Amniotic epithelial cell (primary cell): Measurements from ENCODE around the gene TBC1D7.

Source experiments
- DNase-seq: peaks from one replicate; pipeline ENCODE4 v3.0.0-alpha.2; 2010; ENCODE audit warnings: low read depth

Gene TBC1D7

DNA sequence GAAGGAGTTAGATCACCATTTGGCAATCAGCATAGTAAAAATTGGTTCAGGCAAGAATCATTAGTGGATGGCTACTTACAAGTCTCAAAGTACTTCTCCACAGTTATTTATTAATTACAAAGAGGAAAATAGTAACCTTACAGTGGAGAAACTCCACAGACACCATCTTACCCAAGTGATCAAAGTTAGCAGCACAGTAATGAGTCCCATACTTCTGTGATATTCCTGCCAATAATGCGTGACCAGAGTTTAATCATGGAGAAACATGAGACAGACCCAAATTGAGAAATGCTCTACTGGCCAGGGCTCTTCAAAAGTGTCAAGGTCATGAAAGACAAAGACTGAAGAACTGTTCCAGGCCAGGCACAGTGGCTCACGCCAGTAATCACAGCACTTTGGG lies 9.5 kb downstream of the TBC1D7 start:
- DNase-seq = no peak

DNA sequence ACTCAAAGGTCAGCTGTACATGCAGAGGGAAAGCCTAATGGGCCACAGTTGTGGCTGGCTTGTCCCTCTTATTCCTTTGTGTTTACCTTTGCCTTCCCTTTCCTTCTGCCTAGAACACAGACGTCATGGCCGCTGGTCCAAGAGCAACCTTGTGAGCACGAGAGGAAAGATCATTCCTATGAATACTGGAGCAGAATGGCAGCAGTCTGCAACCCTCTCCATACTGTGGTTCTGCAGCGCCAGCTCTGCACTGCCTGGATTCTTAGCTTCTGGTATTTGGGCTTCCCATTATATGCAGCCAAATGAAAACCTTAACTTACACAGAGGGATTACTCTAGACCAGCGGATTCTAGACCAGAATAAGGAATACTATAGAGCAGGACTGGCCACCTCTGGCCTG lies 12.4 kb downstream of the TBC1D7 start:
- DNase-seq = no peak

DNA sequence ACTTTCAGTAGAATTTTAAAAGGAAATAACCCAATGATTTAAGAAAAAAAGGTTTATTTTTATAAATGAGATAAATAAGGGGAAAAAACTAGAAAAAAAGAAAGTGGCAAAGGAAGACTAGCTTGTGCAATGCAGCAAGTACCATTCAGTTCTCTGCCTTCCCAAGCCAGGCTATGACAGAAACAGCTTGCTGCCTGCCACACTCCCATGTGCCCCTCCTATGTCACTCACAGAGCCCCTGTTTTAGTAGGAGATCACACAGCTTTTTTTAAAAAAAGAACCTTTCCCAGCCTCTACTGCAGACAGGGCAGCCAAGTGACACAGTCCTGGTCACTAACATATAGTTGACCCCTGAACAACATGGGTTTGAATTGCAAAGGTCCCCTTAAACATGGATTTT lies 13.5 kb downstream of the TBC1D7 start:
- no peak for DNase-seq

DNA sequence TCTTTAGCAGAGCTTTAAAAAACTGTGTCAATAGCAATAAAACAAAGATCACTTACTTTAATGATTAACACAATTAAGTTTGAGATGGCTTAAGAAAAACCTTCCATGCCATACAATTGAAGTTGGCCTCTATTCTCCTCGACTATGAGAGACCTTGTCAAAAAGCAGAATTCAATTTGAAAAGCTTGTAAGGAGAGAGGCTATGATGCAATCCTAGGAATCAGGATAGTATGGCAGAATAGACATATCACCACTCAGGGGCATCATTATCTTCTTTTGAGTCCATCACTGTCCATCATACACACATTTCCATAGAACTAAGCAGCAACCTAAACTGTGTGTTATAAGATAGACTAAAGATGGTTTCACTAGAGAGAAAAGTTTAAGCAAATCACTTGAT lies 17.2 kb downstream of the TBC1D7 start:
- no peak for DNase-seq

DNA sequence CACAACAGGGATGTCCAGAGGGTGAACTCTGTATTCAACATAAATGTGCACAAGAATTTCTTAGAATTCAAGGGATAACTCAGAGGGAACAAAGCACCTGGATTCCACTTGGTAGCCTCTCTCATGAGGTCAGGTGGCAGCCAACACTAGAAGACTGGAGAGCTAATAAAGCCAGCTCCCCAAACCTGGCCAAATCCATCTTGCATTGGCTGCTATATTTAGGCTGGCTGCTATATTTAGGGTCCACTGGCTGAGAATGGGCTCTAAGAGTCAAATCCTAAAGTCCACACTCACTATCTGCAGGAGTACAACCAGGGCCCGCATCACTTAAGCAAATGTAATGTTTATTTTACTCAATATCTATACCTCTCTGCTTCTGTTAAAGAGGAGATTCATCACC lies 20.0 kb downstream of the TBC1D7 start:
- no peak for DNase-seq

DNA sequence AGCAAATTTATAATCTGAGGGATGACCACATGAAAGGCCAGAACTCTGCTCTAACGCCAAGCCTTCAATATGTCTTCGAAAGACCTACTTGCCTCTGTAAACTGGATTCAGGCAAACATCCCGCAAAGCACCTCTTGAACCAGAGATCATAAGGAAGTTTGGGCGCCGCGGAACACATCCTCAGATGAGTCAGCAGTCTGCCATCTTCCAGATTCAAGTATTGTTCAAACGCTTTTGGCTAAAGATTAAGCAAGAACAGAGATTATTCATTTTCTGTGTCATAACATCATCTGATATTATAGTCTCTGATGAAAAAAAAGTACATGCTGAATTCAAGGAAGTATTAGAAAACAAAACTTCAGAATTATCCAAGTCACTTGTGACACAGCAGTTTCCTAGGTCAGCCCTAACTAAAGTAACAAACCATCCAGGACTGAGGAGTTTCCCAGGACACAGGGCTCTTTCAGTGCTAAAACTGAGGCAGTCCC lies 20.8 kb downstream of the TBC1D7 start:
- peak; percentile 92 for DNase-seq

DNA sequence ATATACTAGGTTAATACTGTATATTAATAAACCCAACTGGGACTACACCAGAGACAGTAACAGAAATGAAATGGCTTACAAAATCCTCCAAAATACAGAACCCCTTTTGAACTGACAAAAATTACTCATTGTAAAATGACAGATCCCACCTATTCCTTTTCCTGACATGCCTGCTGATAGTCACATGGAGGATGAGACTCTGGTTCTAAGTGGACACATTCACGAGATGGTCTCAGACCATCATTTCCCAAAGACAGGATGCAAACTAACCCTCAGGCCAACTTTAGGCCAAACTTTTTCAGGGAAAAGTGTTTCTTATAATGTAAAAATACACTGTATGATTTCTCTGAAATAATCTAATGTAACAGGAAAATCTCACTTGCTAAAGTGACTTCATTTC lies 22.5 kb downstream of the TBC1D7 start:
- DNase-seq = no peak

DNA sequence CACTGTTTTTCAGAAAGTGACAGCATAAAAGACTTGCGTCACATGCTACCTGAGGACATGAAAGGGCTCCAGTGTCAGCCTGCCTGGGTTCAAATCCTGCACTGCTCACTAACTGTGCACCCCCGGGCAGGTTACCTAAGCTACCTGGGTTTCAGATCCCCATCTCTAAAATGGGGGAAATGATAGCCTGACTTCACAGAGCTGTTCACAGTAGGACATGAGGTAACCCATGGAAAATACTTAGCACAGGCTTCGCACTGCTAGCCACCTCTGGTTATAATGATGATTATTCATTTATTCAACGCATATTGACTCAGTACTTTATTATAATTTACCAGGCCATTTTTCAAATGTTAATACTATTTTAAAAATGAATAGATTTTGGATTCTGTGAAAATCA lies 23.0 kb downstream of the TBC1D7 start:
- no peak for DNase-seq

DNA sequence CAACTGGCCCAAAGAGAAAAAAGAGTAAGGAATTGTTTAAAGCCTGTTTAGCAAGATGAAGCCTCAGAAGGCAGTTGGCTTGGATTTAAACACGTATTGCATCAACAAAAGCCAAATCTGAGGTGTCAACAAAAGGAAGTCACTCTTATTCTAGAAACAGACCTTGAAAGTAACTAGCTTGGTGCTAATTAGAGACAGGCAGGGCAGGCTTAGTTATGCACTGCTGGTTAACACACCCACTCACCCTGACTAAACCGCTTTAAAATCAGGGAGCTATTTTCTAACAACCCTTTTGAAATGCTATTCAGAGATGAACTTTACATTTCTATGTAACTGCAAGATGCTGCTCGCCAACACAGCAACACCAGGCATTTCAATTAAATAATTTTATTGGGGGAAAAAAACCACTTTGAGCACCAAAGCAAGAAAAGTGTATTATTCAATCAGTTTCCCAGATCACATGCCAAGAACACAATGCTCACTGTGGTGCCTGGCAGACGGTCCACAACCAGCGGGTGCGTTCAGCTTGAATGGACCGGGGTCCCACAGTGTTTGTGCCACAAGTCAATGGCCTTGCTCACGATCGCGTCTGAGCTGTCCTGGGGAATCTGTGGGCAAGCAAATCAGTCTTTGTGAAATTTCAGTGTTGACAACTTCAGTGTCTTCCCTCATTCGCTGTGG lies 23.6 kb downstream of the TBC1D7 start:
- no peak for DNase-seq

DNA sequence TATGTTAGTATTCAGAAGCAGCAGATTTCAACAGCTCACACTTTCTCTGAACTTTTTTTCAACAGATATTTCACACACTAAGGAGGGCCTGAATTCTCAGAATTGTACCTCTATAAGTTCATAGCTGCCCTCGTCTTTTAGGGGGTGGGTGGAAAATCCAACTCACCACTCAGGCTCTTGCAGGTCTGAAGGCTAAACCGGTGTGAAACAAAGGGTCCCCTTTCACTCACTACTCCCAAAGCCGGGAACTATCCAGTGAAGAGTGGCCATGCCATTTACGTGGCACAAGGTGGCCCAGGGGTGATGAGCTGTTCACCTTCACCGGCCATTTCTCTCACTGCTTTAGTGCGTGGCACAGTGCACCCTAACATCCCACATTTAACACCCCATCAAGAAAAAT lies 24.2 kb downstream of the TBC1D7 start:
- DNase-seq = peak; percentile 11

DNA sequence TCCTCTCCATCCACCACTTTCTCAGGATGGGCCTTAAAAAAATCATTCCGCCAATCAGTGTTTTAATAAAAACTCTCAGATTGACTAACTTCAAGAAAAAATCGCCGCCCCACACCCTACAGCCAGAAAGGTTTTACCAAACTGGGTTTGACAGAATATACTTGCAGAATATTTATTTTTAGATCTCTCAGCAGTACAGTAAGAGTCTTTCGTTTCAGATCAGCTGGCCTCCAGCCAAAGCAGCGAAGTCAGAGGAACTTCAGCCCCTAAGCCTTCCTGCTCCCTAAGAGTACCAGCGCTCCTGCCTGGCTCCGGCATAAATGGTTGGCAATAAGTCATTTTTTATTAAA lies 24.7 kb downstream of the TBC1D7 start:
- DNase-seq = peak; percentile 75

DNA sequence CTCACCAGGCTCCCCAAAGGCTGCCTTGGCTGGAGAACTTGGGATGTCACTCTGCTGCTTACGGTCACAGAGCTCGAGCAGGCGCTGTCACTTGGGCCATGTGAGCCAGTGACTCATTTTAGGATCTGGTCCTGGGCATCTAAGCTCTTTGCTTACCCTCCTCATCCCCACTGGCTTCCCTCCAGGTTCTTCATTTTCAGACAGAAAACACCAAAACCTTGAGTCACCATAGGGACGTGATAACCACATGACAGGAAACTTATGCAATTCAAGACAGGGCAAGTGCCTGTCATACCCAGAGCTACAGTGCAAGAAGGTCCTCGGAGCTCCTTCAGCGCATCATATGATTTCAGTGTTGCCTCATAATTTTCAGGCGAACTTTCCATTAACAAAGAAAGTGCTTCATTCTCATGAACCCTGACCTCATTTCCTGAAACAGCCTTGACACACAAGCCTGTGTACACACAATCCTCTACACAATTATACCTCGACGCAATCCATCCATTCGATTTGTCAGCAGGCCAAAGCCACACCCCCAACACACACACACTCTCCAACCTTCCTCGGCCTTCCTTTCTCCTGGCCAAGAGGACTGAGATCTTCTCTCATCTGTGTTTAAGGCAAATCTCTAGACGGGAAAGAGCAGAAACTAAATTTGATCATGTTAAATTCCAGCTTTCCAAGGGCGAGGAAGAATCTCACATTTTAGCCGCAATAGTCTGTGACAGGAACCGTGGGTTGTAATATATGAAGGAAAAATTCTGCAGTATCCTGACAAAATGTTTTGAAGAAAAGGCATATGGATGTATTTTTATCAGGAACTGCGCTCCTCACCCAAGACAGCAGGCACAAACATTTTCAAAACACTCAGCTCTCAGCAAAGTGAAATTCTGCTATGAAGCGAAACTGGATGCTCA lies 25.3 kb downstream of the TBC1D7 start:
- peak; percentile 98 for DNase-seq

DNA sequence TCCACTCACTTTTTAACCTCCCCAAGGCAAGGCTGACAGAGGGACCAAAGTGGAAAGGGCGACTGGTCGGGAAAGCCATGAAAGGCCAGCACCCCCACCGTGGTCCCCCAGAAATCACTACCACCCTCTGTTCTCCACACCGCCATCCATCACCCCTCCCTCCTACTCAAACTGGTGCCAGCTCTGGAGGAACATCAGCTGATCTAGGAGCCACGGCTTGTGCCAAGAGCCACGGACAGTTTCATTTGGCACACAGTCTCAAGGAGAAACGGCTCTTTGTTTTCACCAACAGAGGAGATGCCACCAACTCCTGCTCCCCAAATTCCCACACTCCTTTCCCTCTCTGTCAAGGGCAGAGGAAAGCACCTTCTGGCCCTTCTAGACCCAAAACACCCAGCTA lies 26.0 kb downstream of the TBC1D7 start:
- no peak for DNase-seq

DNA sequence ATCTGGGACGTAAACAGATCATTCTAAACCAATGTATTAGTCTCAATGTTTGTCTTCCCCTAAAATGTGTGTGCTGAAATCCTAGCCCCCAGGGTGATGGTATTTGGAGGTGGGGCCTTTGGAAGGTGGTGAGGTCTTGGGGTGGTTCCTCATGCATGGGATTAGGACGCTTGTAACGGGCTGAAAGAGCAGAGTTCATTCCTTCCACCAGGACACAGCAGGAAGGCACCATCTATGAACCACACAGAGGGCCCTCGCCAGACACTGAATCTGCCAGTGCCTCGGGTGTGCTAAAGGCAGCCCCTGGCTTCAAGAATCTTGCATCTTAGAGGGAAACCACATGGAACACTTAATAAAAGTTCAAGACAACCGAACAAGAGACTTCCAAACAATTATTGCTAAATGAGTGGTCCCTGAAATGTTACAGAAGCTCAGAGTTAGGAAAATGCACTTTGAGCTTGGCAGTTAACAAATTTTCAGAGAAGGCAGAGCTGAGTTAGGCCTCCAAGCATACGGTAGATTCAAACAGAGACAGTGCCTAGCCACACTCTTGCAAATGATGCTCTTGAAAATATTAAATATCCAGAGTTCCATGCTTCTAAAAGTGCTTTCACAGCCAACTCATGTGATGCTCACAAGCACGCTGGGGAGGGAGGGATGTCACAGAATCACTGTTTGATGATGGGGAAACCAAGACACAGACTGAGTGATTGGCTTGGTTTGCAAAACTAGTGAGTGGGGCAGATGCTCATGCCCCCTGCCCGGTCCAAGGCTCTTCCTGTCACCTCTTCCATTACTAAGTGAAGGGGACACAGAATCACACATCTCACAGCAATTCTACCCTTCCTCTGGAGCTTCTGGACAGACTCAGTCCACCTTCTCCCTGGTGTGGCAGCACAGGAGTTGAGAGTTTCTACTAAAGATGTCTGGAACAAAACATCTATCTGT lies 27.4 kb downstream of the TBC1D7 start:
- no peak for DNase-seq

DNA sequence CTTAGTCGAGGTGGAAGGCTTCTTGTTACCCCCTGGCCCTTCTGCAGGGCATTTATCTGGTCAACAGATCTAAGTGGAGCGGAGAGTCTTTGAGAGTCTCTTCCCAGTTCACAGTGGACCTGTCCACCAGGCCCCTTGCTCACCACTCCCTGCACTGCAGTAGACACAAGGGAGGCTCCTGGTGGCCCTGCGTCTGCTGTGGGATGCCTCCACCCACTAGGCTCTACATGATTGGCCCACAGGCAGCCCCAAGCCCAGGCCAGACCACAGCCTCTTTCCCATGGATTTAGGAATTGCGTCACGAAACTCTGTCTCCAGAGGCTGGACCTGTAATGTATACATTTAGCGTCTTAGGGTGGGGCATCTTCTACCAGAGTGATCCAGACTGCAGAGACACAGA lies 28.4 kb downstream of the TBC1D7 start:
- no peak for DNase-seq

DNA sequence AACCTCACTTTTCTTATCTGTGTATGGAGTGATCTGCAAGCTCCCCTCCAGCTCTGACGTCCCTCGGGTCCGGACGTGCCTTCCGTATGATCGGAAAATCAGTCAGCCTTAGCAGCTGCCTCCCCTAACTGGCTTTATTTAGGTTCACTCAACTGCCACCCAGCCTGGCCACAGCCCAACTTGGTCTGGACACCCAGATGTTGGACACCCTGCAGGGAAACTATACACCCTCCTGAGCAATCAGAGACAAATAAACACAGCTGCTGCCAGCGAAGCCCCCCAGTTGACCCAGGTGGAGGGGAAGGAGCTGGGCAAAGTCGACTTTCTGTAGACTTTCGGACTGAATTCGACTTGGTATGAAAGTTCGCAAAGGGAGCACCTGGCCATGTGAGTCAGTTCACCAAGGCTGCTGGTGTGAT lies 28.9 kb downstream of the TBC1D7 start:
- no peak for DNase-seq

DNA sequence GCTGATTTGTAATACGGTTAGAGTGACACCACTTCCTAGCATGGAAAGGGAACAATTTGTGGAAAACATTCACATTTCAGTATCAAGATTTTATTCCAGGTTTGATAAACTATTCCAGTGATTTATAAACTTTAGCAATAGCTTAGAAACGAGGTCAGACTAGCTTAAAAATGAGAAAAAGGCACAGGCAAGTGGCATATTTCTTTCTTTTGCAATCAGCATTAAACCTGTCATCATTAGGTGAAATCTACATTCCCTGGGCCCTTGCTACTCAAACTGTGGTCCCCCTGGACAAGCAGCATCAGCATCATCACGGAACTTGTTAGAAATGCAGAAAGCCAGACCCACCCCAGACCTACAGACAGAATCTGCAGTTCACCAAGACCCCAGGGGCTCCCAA lies 29.9 kb downstream of the TBC1D7 start:
- no peak for DNase-seq

DNA sequence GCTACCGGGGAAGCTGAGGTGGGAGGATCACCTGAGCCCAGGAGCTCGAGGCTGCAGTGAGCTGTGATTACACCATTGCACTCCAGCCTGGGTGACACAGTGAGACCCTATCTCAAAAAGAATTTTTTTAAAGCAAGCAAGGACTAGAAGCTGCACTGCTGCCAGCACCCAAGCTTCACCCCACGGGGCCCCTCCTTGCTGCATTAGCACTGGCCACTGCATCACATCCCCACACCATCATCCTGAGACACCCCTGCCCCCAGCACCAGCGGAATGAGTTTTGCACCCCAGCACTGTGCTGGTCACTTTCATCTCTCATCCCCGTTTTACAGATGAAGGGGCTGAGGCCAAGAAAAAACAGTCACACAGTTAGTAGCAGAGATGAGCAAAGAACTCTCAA lies 30.9 kb downstream of the TBC1D7 start:
- no peak for DNase-seq

DNA sequence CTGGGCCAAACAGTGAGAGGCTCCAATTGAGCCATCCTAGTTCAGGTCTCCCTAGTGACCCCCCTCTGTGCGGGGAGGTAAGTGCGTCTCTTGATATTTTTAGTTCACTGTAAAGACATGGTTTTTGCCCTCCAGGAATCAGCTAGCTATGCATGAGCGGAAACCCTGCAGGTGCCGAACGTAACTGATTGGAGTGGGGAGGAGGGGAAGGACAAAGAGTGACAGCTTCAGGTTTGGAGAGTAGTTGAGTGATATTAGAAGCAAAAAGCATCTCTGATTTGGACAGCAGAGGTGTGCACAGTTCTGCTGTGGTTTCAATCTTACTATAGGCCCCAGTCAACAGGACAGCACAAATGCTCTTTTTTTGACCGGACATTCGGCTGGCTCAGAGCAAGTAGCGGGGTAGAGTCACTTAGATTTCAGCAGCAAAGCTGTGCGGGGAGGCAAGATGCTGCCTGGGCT lies 31.8 kb downstream of the TBC1D7 start:
- DNase-seq = no peak

DNA sequence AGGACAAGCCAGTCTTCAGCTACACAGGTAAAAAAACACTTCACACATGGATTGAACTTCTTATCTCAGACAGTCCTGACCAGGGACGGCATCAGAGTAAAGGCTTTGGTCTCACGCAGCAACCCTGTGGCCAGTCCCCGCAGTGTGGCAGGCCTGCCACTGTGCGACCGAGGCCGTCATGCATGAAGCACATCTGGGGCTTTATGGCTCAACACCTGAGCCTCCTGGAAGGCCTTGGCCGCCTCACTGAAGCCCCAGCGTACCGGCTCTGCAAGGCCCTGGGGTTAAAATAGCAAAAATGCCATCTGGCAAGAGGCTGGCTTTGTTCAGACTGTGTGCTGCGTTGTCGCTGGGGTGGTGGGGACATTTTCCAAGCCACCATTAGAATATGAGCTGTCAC lies 32.8 kb downstream of the TBC1D7 start:
- no peak for DNase-seq

DNA sequence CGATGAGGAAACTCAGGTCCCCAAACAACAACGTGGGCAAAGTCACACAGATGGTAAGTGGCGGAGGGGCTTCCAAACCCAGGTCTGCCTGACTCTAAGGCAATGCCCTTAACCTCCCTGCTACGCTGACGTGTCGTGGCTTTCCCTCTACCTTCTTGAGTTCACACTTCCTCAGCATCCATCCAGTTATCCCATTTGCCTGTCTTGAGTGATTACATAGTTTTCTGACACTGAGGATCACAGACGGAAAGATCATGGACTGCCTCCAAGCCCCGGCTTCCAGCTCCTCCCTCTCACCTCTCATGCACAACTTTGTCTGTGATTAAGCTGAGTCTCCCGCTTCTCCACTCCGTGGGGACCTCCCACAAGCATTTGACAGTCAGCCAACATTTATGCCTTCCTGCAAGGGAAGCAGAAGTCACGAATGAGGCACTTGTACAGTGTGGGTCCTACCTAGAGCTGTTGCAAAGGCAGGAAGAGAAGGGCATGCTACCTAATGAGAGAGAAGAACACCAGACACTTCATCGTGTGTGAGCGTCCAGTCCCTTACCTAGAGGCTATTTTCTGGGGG lies 33.8 kb downstream of the TBC1D7 start:
- peak; percentile 26 for DNase-seq

DNA sequence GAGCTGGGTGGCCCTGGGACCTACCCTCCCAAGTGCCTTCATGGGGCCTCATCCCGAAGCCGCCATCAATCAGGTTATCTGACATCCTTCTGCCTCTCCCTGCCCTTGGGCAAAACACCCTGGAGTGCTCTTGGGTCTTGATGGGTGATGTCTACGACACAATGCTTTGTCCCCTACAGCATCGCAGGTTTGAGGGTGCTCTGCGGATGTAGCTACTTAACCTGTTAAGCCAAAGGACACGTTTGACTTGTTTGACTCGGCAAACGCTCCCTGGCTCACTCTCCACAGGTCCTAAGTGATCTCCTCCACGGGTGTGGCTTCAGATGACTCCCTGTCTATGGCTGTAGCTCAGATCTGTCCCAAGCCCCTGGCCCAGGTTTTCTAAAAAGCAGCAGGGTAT lies 35.6 kb downstream of the TBC1D7 start:
- no peak for DNase-seq
